Gastrocnemius medialis (tissue), 4 donors: ENCODE results near the gene FAP.

ENCODE experiments used
- CTCF ChIP-seq, 5 experiments: fragments of 450-650 bp in 3 of 5; fragments of 200-600 bp in 2 of 5; sonication (generic) in 2 of 5; IDR thresholded peaks in 4 of 5; conservative IDR thresholded peaks in 1 of 5; 1 replicate in 4 of 5; 2 replicates in 1 of 5; pipeline ENCODE4 v1.5.1; 2016 to 2019; ENCODE audit warnings: antibody characterized with exemption in 5 of 5, mild to moderate bottlenecking in 3 of 5, moderate library complexity in 3 of 5
- POLR2A ChIP-seq, 2 donors: fragments of 450-650 bp; IDR thresholded peaks; one replicate each; pipeline ENCODE4 v1.6.1; 2017; ENCODE audit warnings: antibody characterized with exemption in 2 of 2, mild to moderate bottlenecking in 2 of 2, moderate library complexity in 2 of 2

GRCh38 chr2:162253435-162253834 lies 10.2 kb upstream of the FAP start:
- TF ChIP-seq CTCF (IDR thresholded peaks at IDR 0.05 in 4 of 5, conservative IDR thresholded peaks at IDR 0.05 in 1 of 5) (no peak), POLR2A (IDR thresholded peaks at IDR 0.05) (no peak)
